Measurements from ENCODE around the gene WRNIP1. TPM values are rescaled to one million over a fixed set of nuclear protein-coding genes. Genes with fewer than 3 reads are reported as not detected.

WRNIP1 gene
- 42.1 and 51.4 TPM in 2 replicates for total RNA-seq

DNA sequence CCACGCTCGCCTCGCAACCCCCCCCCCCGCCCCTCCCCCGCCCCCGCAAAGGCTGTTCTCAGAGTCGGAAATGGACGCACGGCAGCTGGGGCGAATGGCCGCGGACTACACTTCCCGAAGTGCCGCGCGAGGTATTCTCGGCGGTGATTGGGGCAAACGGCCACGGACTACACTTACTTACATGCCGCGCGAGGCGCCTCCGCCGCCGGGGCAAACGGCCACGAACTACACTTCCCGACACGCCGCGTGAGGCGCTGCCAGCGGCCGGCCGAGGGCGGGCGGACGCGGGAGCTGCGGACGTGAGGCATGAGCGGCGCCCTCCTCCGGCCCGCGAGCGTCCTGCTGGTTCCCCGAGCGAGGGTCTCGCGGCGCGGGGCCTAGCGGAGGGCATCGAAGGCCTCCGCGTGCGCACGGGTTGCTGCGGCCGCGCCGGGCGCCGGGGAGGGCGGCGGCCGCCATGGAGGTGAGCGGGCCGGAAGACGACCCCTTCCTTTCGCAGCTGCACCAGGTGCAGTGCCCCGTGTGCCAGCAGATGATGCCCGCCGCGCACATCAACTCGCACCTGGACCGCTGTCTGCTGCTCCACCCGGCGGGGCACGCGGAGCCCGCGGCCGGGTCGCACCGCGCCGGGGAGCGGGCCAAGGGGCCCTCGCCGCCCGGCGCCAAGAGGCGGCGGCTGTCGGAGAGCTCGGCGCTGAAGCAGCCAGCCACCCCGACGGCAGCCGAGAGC, at the start of gene WRNIP1:
TSS of gene WRNIP1 (plus strand) at position 228 of the 730 bp plus-strand sequence. CDS start at position 458, 230 bp downstream.

DNA sequence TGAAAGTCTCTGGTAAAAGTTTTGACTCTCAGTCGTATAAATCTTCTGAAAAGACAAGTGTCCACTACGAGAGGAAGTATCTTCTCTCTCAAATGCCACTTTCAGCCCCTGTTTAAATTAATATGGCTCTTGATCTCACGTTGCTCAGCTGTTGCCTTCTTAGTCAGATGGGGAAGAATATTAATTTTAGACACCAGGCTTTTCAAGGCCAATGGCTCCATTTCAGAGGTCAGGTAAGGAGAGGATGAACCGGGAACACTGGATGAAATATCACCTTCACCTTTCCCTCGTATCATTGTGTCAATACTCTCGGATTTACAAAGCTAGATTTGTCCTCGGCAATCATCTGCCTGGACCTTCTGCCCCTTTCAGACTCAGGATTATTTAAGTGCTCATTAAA, 14.4 kb upstream of the WRNIP1 start, which contains the start of gene MYLK4:
TSS of gene MYLK4 (minus strand) at position 91 of the 400 bp plus-strand sequence. CDS start 1,628 bp downstream, outside the sequence.

Other genes starting within 250 kb of the WRNIP1 start
- 0.32 and 0.38 TPM in 2 replicates for gene MYLK4, start 14.5 kb upstream of the WRNIP1 start, total RNA-seq
- gene SERPINB1, start 76.5 kb downstream of the WRNIP1 start, total RNA-seq, result 18.2 and 46.9 TPM in 2 replicates
- 23.3 and 51.3 TPM in 2 replicates for gene SERPINB9, start 137.9 kb downstream of the WRNIP1 start, total RNA-seq
- 110 and 114 TPM in 2 replicates for gene SERPINB6, start 206.2 kb downstream of the WRNIP1 start, total RNA-seq
- 15.9 and 19.8 TPM in 2 replicates for gene NQO2, start 234.5 kb downstream of the WRNIP1 start, total RNA-seq